Heart right ventricle (tissue), 16 donors: ENCODE measurements around the gene PNRC1. TPM values are rescaled to one million over a fixed set of nuclear protein-coding genes. Genes with fewer than 3 reads are reported as not detected.
"Not testable (repeated sequence)": the region's sequence is repeated elsewhere in the genome, so short reads cannot be mapped to it uniquely, and the experiment has no call there.

Source experiments
- ATAC-seq, 8 donors: fragments of 200-7000 bp; cut with Tn5 transposase; one replicate each; pipeline ENCODE4 v1.9.1; 2020; ENCODE audit warnings: mild to moderate bottlenecking in 8 of 8, moderate library complexity in 8 of 8, moderate number of reproducible peaks in 1 of 8
- DNase-seq, 2 donors: peaks; one replicate each; pipeline ENCODE4 v3.0.0-alpha.2; 2020
- H3K27ac ChIP-seq, 10 donors: fragments of 200-600 bp; sonication (generic) in 2 of 10; one replicate each; pipeline versions ENCODE4 v1.5.0 to v1.8.0; 2020 to 2022; ENCODE audit warnings: mild to moderate bottlenecking in 3 of 10
- H3K27me3 ChIP-seq, 7 donors: fragments of 200-600 bp; one replicate each; pipeline ENCODE4 v1.8.0; 2021 to 2022; ENCODE audit warnings: mild to moderate bottlenecking in 2 of 7
- H3K36me3 ChIP-seq, 9 donors: fragments of 200-600 bp; sonication (generic) in 1 of 9; one replicate each; pipeline versions ENCODE4 v1.5.0 to v1.8.0; 2020 to 2022; ENCODE audit warnings: mild to moderate bottlenecking in 2 of 9
- H3K4me1 ChIP-seq, 9 donors: fragments of 200-600 bp; sonication (generic) in 1 of 9; one replicate each; pipeline versions ENCODE4 v1.5.0 to v1.8.0; 2020 to 2022; ENCODE audit warnings: mild to moderate bottlenecking in 4 of 9
- H3K4me3 ChIP-seq, 10 donors: fragments of 200-600 bp; sonication (generic) in 2 of 10; one replicate each; pipeline versions ENCODE4 v1.5.0 to v1.8.0; 2020 to 2022; ENCODE audit warnings: mild to moderate bottlenecking in 7 of 10, moderate library complexity in 2 of 10
- H3K9me3 ChIP-seq, 11 donors: fragments of 200-600 bp in 10 of 11; sonication (generic) in 2 of 11; one replicate each; pipeline versions ENCODE4 v1.5.0 to v1.8.0; 2013 to 2022; ENCODE audit warnings: mild to moderate bottlenecking in 2 of 11, control low read depth in 1 of 11, moderate library complexity in 1 of 11
- WGBS, 2 donors: extraction: QIAGEN DNeasy Blood & Tissue Kit; methylation state at CpG; one replicate each; pipeline ENCODE4 v1.1.7; 2013; ENCODE audit warnings: inconsistent platforms in 1 of 2; 5-methylcytosine and 5-hydroxymethylcytosine counted together
- intact Hi-C, 10 donors: fragments of 100-400 bp; cut with DNase I; formaldehyde crosslinking; loops; one replicate each; pipeline versions ENCODE4 v1.11.1 to v1.14.2; 2022
- polyA plus RNA-seq, 2 donors: library from polyadenylated mRNA; stranded (reverse); fragments of 200-250 nt; gene quantifications; one replicate each; pipeline ENCODE4 v1.2.3, GENCODE V29; 2013
- total RNA-seq, 10 donors: library from RNA; stranded (reverse); fragmentation: NEBNext Ultra II Directional in 3 of 10; extraction: Animal tissue kit (Norgen Biotek cat#: 25700) in 3 of 10; gene quantifications; one replicate each; pipeline versions ENCODE4 v1.2.1 to v1.2.4, GENCODE V29; 2021 to 2023
- TF ChIP-seq, protein P1 (sequence below), 9 donors: fragments of 200-600 bp; sonication (generic) in 2 of 9; IDR thresholded peaks; one replicate each; pipeline versions ENCODE4 v1.5.0 to v1.8.0; 2021 to 2022; ENCODE audit warnings: antibody characterized with exemption in 9 of 9, mild to moderate bottlenecking in 5 of 9, moderate library complexity in 1 of 9
- donor health status: Arrhythmogenic right ventricular cardiomyopathy.
- donor health status: ischemic (EF 13 %, LVEDD 7.1; RV severe dilation, severe dysfunction).
- donor health status: healthy with polysubstance abuse.
- donor health status: DM: no; HTN: yes; CAD: no.
- donor health status: DM: no; HTN: no; CAD: no.
- donor health status: ischemic (EF 25% LVEDD 6.9; RV normal size, moderate dysfunction).
- donor health status: ischemic (EF 25% LVEDD 5.7; RV mildly dilated, moderate dysfunction).
- donor health status: healthy.
- donor health status: DM: yes; HTN: yes; CAD: no.
- donor health status: Ischemic cardiomyopathy.
- donor health status: ischemic (EF 35%, LVEDD 5.7; RV mildly dilated, moderate dysfunction).
- donor health status: nonischemic (EF 11% LVEDD 7.7; RV severe dilation, severe dysfunction).
- donor health status: DM: yes; HTN: yes; CAD: no.
- donor health status: PGD.
- donor health status: ischemic (EF 29% LVEDD 5.4; RV normal size, mild dysfunction).
- donor health status: nonischemic (EF 23%, LVEDD 6.1; RV moderate dilation, normal function).

PNRC1 gene
- total and polyA plus RNA-seq, 12 donors: 45.5 to 270 (median 207) TPM

DNA sequence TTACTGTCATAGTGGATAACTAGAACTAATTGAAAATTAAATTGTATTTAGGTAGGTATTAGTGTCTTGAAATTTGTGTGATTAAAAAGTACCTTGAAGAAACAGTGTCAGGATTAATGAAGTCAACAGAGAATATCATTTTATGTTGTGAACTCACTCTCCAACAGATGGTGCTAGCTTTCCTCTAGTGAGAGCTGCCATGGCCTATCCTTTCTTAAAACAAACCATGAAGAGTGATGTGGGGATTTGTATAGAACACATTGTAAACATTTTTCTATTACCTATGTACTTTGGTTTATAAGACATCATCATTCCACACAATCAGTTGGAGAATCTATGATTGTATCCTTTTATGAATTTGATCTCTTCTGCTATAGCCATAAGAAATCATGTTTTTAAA is 42.1 kb downstream of the PNRC1 start:
- TF ChIP-seq, protein P1, sequence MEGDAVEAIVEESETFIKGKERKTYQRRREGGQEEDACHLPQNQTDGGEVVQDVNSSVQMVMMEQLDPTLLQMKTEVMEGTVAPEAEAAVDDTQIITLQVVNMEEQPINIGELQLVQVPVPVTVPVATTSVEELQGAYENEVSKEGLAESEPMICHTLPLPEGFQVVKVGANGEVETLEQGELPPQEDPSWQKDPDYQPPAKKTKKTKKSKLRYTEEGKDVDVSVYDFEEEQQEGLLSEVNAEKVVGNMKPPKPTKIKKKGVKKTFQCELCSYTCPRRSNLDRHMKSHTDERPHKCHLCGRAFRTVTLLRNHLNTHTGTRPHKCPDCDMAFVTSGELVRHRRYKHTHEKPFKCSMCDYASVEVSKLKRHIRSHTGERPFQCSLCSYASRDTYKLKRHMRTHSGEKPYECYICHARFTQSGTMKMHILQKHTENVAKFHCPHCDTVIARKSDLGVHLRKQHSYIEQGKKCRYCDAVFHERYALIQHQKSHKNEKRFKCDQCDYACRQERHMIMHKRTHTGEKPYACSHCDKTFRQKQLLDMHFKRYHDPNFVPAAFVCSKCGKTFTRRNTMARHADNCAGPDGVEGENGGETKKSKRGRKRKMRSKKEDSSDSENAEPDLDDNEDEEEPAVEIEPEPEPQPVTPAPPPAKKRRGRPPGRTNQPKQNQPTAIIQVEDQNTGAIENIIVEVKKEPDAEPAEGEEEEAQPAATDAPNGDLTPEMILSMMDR (IDR thresholded peaks at IDR 0.05): peak; percentile 21 to 72 (median 55)
- ATAC-seq (peak in 5 of 8 donors; percentile 55 to 72 (median 71)), DNase-seq (no peak)
- intact Hi-C loops: loop anchor here in 9 of 10 donors (1.0 to 10.0 kb wide), 7 partner anchors 120 to 242 kb away; no protein-coding TSS in a partner anchor
- no peak overlapping the region for H3K4me3 ChIP-seq
- no peaks in the 10 kb centered on the region for H3K27me3 ChIP-seq
- no peaks in the 10 kb centered on the region for H3K36me3 ChIP-seq
- peaks cover 0 to 4% (median 0%) of the 10 kb centered on the region in 9 donors for H3K4me1 ChIP-seq
- peaks cover 0 to 5% (median 0%) of the 10 kb centered on the region in 11 donors for H3K9me3 ChIP-seq
- H3K27ac ChIP-seq: no peak overlapping the region

DNA sequence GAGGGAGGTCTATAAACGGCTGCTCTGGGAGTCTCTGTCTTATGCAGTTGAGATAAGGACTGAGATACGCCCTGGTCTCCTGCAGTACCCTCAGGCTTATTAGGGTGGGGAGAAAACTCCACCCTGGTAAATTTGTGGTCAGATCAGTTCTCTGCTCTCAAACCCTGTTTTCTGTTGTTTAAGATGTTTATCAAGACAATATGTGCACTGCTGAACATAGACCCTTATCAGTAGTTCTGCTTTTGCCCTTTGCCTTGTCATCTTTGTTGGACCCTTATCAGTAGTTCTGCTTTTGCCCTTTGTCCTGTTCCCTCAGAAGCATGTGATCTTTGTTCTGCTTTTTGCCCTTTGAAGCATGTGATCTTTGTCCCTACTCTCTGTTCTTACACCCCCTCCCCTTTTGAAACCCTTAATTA is 47.7 kb downstream of the PNRC1 start:
- intact Hi-C loops: loop anchor here in 3 of 10 donors (10.0 kb wide), 3 partner anchors 117 to 237 kb away; no protein-coding TSS in a partner anchor
- DNase-seq, ATAC-seq, H3K4me3 ChIP-seq, H3K4me1 ChIP-seq, H3K27me3 ChIP-seq, H3K36me3 ChIP-seq, H3K27ac ChIP-seq: not testable (repeated sequence)
- H3K9me3 ChIP-seq: peaks cover 0 to 18% (median 0%) of the 10 kb centered on the region in 11 donors
- WGBS, 2 donors: 77 to 78% methylated on average over 2 of the region's 2 CpGs

DNA sequence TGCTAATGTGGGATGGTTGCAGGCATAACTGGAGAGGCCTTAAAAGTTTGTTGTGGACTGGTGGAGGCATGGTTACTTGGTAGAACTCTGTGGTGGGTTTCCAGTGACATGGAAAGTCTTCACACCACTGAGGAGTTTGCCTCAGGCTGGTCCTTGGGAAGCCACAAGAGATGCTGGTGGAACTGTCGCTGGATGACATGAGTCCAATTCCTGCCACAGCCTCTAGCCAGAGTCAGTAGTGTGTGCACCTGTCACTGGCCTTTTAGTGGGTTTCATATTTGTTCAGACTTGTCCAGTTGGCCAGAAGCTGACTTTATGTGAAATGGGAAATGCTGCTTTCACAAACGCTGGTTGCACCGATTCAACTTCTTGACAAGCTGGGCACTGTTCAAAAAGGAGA is 51.0 kb downstream of the PNRC1 start:
- Histone ChIP-seq H3K27me3 (no peaks in the 10 kb centered on the region), H3K4me3 (no peak overlapping the region), H3K4me1 (no peaks in the 10 kb centered on the region), H3K27ac (no peak overlapping the region), H3K36me3 (no peaks in the 10 kb centered on the region), H3K9me3 (peaks cover 0 to 18% (median 0%) of the 10 kb centered on the region in 11 donors)
- WGBS, 2 donors: 94 to 99% methylated on average over 3 of the region's 3 CpGs
- ATAC-seq (no peak), DNase-seq (no peak)
- TF ChIP-seq, protein P1 (IDR thresholded peaks at IDR 0.05): no peak
- intact Hi-C loops: loop anchor here in 1 of 10 donors (10.0 kb wide), 1 partner anchor 147 kb away; no protein-coding TSS in a partner anchor

- Histone ChIP-seq H3K27ac (no peak overlapping the region), H3K9me3 (peaks cover 0 to 18% (median 0%) of the 10 kb centered on the region in 11 donors), H3K27me3 (no peaks in the 10 kb centered on the region), H3K4me1 (no peaks in the 10 kb centered on the region), H3K4me3 (no peak overlapping the region), H3K36me3 (no peaks in the 10 kb centered on the region)
- 67 to 86% methylated on average over 2 of the region's 2 CpGs for WGBS, 2 donors
- ATAC-seq: no peak
- DNase-seq: no peak
- intact Hi-C loops: loop anchor here in 1 of 10 donors (10.0 kb wide), 1 partner anchor 147 kb away; no protein-coding TSS in a partner anchor
- TF ChIP-seq, protein P1 (IDR thresholded peaks at IDR 0.05): no peak
Measured at GRCh38 chr6:89132057-89132456, 51.5 kb downstream of the PNRC1 start.

DNA sequence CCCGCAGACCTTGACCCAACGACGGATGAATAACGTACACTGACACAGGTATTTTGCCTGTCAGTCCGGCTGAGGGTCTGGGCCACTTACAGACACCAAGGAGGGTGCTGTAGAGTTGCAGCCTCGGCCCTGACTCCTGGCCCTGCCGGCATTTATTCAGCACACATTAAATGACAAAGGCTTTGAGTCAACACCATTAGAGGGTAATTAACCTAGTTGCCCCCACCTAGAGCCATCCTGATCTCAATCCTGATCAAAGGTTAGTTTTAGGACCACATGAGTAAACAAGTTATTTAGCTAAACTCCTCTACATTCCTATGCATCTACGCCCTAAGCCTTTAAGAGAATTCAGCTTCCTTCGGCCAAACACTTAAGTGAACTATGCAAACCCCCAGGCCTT is 53.4 kb downstream of the PNRC1 start:
- Histone ChIP-seq H3K36me3 (no peaks in the 10 kb centered on the region), H3K9me3 (peaks cover 0 to under 1% (median 0%) of the 10 kb centered on the region in 11 donors), H3K27ac (no peak overlapping the region), H3K27me3 (no peaks in the 10 kb centered on the region), H3K4me3 (no peak overlapping the region), H3K4me1 (peaks cover 0 to 13% (median 0%) of the 10 kb centered on the region in 9 donors)
- 88 to 89% methylated on average over 9 of the region's 9 CpGs for WGBS, 2 donors
- ATAC-seq (no peak), DNase-seq (no peak)
- intact Hi-C loops: loop anchor here in 1 of 10 donors (10.0 kb wide), 1 partner anchor 149 kb away; no protein-coding TSS in a partner anchor
- TF ChIP-seq, protein P1 (IDR thresholded peaks at IDR 0.05): no peak
